Measurements from ENCODE around the gene EBF3.

The EBF3 gene

GRCh38 chr10:129916506-129916995, 47.5 kb downstream of the EBF3 start:
- TF ChIP-seq, protein P1, sequence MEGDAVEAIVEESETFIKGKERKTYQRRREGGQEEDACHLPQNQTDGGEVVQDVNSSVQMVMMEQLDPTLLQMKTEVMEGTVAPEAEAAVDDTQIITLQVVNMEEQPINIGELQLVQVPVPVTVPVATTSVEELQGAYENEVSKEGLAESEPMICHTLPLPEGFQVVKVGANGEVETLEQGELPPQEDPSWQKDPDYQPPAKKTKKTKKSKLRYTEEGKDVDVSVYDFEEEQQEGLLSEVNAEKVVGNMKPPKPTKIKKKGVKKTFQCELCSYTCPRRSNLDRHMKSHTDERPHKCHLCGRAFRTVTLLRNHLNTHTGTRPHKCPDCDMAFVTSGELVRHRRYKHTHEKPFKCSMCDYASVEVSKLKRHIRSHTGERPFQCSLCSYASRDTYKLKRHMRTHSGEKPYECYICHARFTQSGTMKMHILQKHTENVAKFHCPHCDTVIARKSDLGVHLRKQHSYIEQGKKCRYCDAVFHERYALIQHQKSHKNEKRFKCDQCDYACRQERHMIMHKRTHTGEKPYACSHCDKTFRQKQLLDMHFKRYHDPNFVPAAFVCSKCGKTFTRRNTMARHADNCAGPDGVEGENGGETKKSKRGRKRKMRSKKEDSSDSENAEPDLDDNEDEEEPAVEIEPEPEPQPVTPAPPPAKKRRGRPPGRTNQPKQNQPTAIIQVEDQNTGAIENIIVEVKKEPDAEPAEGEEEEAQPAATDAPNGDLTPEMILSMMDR (IDR thresholded peaks at IDR 0.05; ENCODE audit: insufficient read depth, low read length, missing control alignments): no peak
- ChIA-PET CTCF (no interaction called here), POLR2A (no interaction called here)
- H3K4me3 ChIP-seq (ENCODE audit: low read depth, low read length): no peak overlapping the region
- DNase-seq (ENCODE audit: low read depth, low spot score): no peak

DNA sequence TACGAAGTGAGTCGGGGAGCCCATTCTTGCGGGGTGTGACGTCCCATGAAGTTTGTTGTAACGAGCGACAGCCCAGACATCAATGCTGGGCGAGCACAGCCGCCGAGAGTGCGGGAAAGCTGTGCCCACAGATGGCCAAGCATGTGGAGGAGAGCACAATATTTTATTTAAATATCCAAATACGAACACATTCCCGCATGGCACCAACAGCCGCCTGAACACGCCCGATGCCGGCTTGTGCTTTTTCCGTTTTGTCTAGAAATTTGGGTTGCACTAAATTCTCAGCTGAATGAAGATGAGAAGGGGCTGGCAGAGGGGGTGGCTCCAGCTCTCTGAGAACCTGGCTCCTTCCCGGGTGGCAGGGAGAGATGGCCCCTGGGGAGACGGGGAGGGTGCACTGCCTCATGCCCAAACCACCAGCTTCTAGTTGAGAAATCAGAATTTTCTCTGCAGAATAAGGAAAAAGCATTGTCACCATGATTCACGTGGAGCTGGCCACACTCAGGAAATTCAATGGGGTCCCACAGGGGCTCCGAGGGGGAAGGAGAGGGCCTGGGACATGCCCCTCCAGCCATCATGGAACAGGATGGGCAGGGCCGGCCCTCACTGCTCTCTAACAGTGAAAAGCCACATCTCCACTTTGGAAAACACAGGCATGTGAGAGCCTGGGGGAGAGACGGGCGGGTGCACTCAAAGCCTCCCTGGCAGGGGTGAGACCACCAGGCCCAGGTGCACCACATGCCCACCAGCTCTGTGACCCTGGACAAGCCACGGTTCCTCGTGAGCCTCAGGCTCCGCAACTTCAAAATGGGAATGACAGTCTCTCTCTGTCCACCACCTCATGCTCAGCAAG, 48.3 kb downstream of the EBF3 start:
- no peak overlapping the region for H3K4me3 ChIP-seq (ENCODE audit: low read depth, low read length)
- ChIA-PET POLR2A (no interaction called here), CTCF (no interaction called here)
- TF ChIP-seq, protein P1 (IDR thresholded peaks at IDR 0.05; ENCODE audit: insufficient read depth, low read length, missing control alignments): no peak
- DNase-seq (ENCODE audit: low read depth, low spot score): no peak

DNA sequence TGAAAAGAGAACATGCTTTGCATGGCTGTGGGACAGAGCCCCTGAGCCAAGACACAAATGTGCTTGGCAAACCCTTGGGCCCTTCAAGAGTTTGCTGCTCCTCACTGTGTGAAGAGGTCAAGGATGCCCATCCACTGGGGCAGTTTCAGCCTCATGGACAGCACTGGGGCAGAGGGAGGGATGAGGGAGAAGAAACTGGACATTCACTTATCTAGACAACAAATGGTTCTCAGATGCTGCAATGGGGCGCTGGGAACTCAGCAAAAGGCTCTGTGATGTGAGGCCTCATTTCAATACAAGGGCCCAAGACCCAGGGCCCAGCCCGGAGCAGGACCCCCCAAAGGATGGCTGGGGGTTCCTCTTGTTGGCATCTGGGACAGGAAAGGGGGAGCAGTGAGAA, 49.1 kb downstream of the EBF3 start:
- DNase-seq (ENCODE audit: low read depth, low spot score): no peak
- CTCF ChIA-PET: no interaction called here
- POLR2A ChIA-PET: no interaction called here
- TF ChIP-seq, protein P1 (IDR thresholded peaks at IDR 0.05; ENCODE audit: insufficient read depth, low read length, missing control alignments): no peak
- no peak overlapping the region for H3K4me3 ChIP-seq (ENCODE audit: low read depth, low read length)

DNA sequence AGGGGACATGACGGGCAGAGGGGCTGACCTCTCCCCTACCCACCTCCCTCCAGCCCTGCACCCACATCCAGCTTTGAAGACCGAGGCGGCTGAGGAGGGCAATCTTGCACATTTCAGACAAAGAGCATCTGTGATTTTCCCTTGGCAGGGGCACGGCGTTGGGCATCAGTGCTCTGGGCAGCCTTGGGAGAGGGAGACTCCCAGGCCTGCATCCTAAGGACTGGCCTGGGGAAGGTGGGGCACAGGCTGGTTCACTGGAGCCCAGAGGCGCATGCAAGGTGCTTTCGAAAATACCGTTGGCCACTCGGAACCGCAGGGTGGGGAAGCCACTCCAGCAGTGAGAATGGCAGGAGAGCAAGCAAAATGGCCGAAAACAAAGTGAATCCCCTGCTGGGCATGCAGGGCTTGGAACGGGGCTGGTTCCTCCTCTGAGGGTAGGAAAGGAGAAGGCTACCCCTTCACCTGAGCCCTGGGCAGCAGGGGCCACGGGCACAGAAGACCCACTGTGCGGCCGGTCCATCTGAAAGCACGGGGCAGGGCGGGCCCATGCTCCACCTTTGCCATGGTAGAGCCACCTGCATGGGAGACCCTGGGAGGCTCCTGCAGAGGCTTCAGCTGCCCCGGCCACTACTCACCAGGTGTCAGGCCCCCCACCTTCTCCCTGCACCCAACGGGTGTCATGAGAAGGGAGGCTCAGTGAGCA, 49.8 kb downstream of the EBF3 start:
- TF ChIP-seq, protein P1 (IDR thresholded peaks at IDR 0.05; ENCODE audit: insufficient read depth, low read length, missing control alignments): no peak
- ChIA-PET POLR2A (no interaction called here), CTCF (no interaction called here)
- no peak overlapping the region for H3K4me3 ChIP-seq (ENCODE audit: low read depth, low read length)
- DNase-seq (ENCODE audit: low read depth, low spot score): no peak

GRCh38 chr10:129912986-129913695, 50.9 kb downstream of the EBF3 start:
- ChIA-PET POLR2A (no interaction called here), CTCF (no interaction called here)
- DNase-seq (ENCODE audit: low read depth, low spot score): no peak
- TF ChIP-seq, protein P1 (IDR thresholded peaks at IDR 0.05; ENCODE audit: insufficient read depth, low read length, missing control alignments): no peak
- no peak overlapping the region for H3K4me3 ChIP-seq (ENCODE audit: low read depth, low read length)

All from AG04449 (cell line).